NB4 (cell line): ENCODE measurements around the gene RPN2.

ENCODE experiments used
- POLR2A ChIP-seq: IDR thresholded peaks from 2 replicates; pipeline ENCODE4 v1.6.1; 2011; ENCODE audit warnings: mild to moderate bottlenecking; ENCODE audit not compliant: insufficient read length; ENCODE audit errors: extremely low read depth
- TF ChIP-seq, protein P1 (sequence below): IDR thresholded peaks from one replicate; pipeline ENCODE4 v1.5.1; 2012; ENCODE audit warnings: low read depth, low read length

DNA sequence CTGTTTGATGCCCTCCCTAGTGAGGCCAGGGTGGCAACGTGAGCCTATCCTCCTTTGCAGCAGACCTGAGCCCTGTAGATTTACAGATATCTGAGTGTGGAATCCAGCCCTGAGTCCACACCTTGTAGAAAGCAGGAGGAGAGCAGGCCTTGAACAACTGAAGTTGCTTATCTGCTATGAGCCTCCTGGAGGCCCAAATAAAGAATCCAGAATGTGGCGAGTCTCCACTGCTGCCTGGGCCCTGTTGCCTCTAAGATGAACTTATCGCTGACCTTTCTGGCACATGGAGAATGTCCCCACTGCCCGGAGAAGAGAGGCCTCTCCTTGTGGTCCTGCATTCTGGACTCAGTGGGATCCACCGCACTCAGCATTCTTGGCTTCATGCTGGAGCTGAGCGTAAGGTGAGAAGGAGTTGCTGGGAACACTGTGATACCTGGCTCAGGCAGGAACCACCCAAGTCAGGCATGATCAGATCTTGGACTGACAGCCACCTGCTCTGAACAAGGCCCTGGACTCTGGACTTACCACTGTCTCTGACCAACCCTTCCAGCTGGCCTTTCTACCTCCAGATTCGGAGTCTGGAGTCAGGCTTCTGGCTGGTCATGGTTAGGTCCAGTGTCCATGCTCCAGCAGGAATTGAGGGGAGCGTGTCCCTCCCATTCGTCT, 104.5 kb downstream of the RPN2 start:
- TF ChIP-seq, protein P1, sequence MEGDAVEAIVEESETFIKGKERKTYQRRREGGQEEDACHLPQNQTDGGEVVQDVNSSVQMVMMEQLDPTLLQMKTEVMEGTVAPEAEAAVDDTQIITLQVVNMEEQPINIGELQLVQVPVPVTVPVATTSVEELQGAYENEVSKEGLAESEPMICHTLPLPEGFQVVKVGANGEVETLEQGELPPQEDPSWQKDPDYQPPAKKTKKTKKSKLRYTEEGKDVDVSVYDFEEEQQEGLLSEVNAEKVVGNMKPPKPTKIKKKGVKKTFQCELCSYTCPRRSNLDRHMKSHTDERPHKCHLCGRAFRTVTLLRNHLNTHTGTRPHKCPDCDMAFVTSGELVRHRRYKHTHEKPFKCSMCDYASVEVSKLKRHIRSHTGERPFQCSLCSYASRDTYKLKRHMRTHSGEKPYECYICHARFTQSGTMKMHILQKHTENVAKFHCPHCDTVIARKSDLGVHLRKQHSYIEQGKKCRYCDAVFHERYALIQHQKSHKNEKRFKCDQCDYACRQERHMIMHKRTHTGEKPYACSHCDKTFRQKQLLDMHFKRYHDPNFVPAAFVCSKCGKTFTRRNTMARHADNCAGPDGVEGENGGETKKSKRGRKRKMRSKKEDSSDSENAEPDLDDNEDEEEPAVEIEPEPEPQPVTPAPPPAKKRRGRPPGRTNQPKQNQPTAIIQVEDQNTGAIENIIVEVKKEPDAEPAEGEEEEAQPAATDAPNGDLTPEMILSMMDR: no peak
- TF ChIP-seq POLR2A: no peak
